NCI-H2227 (cell line): ENCODE measurements around the gene PERP.
"Not testable (repeated sequence)": the region's sequence is repeated elsewhere in the genome, so short reads cannot be mapped to it uniquely, and the experiment has no call there.

Experiments
- DNase-seq: peaks from one replicate; lab custom pipeline; 2025; ENCODE audit not compliant: unreplicated experiment; lab: John Stamatoyannopoulos, UW

Gene PERP

DNA sequence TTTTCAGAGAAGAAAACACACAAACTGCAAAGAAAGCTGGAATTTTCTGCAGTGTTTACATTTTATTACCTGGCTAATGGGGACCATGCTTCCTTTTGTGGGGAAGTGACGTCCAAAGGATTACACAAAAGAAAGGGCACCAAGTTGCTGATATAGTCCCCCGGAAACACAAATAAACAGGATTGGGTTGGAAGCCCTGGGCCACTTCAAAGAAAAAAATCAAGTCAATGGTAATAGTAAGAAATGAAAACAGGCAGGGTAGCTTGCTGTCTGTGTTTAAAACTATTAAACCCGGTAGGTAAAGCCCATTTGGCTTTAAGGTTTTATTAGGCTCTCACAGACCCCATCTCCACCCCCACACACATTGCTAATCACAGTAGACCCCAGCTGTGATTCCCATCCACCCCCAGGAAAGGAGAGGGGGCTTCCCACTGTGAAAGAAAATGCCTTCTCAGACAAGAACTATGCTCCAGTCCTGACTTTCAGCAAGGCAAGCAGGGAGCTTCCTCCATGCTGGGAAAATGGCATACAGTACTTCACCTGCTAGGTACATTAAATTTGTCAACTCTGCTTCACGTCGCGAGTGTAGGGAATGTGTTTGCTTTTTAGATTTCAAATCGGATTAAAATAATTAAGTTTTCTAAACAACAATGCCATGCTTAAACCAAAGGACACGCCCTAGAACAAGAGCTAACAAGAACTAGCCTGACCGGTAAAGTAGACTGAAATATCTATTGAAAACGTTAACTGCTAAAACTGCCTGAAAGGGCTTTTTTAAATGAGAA lies 1.1 kb downstream of the PERP start:
- no peak for DNase-seq

DNA sequence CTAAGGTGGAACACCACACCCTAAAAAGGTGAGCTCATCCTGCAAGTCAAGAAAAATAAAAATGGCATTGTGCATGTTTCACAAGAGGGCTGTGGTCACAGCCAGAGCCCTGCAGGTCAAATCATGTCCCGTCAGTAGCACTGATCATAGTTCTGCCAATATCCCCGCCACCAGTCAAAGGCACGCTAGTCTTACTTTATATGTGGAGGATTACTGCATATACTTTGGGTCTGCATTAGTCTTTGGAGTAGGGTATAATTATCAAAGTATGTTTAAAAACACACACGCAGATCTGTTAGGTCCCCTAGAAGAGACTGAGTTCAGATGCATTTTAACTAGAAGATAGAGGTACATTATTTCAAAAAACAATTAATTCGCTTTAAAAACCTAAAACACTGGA lies 1.8 kb downstream of the PERP start:
- DNase-seq = no peak

DNA sequence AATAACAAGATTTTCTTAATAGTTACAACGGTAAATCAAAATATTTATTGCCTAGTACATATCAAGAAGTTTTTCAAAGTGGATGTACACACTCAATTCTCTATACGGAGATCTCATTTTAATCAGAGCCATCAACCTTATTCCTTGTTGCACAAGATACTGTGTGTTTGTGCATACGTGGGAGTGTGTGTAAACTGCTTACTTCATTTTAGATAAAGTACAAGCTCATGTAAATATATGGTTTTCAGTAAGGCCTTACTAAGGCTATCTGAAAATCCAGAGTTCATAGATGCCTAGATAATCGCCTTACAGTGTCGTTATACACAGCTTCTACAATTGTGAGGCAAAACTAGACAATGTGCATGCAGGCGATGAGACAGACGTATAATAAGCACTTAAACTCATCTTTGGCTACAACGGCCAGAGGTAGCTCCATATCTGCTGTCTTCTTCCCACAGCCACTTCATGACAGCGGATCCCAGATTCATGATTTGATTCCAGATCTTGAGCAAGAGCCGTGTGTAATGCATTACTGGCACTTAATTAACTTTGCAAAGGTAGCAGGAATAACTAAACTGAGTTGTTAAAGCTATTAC lies 2.5 kb downstream of the PERP start:
- DNase-seq = no peak

DNA sequence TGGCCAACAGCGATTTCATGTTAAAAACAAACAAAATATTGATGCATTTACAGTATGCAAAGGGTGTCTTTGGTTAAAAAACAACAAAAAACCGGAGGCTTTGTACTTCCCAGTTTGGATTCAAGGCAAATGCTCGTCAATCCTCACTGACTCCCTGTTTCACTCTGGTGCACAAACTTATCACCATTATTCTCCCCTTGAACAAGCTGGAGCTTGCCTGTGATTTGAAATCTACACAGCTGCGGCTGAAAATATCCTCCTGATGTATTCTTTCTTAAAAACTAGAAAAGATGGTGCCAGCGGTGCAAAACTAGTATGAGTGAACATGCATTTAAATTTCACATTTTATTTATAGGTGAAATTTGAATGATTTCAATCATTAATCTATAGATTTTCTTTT lies 3.3 kb downstream of the PERP start:
- DNase-seq = no peak

DNA sequence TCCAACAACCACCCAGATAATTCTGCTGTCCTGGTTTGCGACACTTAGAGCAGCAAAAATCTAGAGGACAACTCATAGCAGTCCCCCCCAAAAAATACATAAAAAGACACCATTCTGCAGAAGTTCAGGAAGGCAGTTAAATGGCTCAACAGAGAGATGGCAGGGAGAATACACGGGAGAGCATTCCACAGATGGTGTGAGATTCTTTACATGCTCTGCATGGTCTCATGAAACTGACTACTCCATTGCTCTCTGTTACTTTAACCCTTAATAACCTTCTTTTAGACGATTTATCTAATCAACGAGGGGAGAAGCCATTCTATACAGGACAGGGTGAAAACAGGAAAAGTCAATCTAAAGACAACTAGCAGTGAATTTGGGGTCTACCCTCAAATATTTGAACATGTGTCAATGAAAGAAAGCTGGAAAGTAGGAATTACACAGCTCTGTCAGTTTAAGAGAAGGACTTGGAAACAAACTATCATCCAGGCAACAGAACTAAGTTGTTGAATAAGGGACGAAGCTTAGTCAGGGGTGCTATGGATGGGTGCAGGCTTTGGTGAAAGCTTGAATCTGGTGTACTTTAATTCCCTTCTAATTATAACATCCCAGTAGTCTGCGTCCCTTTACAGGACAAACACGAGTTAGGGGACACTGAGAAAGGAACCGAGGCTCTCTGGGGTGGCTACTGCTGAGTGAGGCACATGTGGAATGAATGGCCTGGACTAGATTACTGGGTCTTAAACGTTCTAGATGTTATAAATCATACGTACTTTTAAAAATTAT lies 5.1 kb downstream of the PERP start:
- DNase-seq = no peak

DNA sequence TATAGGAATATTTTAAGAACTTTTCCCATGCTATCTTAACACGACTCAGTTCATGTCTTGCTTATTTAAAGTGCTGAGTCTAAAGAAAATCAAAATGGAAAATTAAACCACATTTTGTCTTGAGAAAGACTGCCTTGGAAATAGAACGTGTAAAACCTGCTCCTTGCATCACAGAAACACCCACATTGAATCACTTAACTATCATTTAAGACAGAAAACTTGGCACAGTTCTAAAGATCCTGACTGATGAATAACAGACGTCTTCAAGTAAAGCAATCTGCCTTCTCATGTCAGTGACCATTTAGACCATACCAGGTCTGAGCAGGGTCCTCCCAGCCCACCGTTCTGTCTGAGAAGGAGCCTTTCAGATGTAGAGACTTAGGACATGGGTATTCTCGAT lies 7.4 kb downstream of the PERP start:
- DNase-seq = no peak

DNA sequence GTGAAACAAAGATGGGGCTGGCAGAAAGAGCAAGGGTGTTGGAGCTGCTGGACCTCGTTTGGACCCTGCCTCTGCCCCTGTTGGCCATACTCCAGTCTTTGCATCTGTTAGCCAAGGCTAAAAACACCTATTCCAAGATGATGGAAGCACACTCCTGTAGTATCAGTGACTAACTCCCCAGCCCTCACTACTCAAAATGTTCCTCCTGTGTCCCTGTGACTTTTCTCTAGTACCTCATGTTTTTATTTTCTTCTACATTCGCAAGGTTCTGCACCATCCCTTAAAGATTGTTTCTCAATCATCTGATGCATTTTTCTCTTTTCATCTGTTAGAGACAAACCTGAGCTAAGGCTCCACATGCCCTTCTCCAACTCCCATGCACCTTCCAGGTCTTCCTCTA lies 8.9 kb downstream of the PERP start:
- DNase-seq = no peak

DNA sequence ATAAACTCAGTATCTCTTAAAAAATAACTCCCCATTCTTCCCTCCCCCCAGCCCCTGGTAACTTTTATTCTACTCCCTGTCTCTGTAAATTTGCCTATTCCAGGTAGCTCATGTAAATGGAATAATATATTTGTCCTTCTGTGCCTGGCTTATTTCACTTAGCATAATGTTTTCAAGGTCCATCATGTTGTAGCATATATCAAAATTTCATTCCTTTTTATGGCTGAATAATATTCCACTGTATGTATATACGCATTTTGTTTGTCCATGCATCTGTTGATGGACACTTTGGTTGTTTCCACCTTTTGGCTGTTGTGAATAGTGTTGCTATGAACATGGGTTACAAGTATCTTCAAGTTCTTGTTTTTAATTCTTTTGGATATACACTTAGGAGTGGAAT lies 13.0 kb downstream of the PERP start:
- DNase-seq = no peak

DNA sequence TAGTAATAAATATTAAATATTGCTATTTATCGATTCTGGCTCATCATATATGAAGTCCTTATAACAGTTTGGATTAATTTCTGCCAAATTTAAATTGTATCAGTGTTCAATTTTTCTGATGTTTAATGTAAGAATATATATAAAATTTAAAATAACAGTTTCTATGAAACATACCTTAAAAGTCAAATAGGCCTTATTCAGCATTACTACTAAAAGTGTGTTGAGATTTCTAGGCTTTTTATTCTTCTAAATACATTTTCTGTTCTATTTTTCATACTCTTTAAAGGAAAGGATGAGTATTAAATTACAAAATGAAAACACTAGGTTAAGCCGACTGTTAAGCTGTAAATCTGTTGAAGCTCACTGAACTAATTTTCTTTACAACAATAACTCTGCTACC lies 13.6 kb downstream of the PERP start:
- no peak for DNase-seq

DNA sequence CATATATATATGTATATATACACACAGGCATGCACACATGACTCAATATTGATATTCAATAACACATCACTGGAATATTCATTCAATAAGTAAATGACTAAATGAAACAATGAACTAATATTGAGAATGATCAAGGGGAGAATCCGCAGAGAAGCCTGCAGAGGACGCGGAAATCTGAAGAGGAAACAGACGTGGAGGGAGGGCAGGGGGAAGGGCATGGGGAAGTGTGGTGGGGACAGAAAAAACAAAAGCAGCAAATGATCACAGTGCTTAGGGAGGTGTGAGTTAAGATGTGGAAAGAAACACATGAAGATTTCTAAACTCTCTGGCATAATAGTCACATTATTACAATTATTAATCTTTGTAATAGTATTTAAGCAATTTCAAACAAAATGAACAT lies 14.5 kb downstream of the PERP start:
- no peak for DNase-seq

DNA sequence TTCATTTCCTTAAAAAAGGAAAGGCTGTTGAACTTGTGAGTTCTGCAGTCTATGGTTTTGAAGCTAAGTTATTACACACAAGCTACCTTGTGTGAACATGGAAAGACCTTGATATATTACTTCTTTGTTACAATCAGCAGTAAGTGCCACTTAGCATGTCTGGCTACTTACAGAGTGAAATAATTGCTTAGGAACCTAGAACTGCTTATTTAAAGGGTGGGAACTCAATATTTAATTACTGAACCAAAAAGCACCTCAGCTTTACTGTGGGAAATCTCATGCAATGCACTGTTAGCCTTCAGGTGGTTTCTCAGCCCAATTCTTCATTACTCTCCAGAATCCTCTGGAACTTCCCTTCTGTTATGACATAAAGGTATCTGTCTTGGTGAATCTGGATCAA lies 17.9 kb downstream of the PERP start:
- no peak for DNase-seq

DNA sequence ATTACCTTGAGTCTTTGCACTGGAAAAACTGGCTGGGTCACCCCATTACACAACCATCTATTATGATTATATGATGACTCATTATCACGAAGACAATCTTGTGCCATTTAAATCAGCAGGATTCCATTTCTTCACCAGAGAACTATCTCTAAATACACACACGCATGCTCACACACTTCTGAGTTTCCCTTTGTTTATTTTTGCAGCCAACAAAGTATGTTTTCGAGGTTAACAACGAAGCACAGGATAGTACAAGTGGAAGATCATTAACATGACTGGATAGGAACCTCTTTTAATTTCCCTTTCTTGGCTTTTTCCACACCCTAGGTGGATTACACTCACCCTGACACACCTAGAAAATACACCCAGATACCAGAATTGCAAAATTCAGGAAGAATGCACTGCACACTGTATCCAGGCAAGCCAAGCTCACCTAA lies 18.9 kb downstream of the PERP start:
- no peak for DNase-seq

DNA sequence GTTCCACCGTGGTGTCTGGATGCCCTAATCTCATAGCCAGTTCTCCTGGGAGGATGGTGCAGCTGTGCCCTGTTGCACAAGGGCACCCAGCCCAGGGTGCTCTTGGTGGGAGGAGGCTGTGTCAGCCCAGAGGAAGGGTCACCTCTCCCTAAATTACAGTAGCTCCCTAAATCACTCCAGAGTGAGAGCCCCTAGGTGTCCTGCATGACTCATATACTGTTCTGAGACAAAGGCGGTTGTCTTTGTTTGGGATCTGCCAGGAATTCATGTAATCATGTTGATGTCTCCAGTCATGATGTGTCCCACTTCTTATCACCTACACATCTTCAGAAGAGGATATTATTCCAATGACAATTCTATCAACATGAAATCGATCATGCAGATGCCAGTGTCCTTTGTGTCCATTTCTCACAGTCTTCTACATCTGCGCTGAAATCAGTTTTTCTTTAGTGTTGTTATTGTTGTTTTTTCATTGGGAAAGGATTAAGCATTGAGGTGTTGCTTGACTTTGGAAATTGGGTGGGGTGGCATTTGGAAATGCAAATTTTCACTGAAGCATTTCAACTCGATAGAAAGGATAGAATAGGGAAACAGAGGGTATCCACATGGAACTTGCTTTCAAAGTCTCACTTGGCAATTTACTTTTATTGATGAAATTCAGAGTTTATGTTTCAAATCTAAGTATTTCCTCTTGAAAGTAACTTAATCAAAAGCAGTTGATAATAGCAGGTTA lies 19.5 kb downstream of the PERP start:
- DNase-seq = no peak

DNA sequence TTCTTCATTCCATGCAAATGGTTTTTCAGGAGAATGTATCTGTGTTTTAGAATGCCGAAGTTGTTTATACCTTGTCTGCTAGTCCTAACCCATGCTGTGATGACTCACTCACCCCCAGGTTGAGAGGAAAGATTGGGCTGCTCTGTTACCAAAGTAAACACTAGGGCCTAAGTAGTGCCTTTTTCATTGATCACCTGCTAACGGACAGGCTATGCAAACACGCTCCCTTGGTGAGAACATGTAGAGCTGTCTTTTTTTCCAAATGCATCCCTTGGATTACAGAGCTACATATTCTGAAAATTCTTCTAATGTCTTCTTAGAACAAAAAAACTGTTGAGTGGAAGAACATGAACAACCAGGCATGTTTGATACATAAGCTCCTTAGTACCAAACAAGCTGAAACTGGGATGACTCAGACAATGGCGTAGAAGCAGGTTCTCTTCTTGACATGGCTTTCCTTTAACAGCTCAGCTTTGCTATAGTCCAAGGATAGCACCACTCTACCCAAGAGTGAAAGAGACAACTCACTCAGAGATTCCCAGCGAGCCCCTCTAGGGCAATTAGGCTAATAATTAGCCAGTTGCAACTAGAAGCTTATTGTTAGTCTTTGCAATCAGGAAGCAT lies 20.5 kb downstream of the PERP start:
- no peak for DNase-seq

DNA sequence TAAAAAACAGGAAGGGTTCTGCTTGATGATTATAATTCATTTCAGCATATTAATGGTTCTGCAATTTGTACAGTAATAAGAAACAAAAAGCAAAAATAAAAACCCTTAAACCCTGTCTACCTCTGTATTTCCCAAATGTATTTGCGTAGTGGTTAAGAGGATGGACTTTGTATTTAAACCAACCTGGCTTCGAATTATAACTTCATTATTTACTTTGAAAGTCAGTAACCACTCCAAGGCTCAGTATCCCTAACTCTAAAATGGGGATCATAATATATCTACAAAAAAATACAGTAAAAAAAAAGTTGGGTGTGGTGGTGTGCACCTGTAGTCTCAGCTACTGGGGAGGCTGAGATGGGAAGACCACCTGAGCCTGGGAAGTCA lies 21.4 kb downstream of the PERP start:
- DNase-seq = no peak

DNA sequence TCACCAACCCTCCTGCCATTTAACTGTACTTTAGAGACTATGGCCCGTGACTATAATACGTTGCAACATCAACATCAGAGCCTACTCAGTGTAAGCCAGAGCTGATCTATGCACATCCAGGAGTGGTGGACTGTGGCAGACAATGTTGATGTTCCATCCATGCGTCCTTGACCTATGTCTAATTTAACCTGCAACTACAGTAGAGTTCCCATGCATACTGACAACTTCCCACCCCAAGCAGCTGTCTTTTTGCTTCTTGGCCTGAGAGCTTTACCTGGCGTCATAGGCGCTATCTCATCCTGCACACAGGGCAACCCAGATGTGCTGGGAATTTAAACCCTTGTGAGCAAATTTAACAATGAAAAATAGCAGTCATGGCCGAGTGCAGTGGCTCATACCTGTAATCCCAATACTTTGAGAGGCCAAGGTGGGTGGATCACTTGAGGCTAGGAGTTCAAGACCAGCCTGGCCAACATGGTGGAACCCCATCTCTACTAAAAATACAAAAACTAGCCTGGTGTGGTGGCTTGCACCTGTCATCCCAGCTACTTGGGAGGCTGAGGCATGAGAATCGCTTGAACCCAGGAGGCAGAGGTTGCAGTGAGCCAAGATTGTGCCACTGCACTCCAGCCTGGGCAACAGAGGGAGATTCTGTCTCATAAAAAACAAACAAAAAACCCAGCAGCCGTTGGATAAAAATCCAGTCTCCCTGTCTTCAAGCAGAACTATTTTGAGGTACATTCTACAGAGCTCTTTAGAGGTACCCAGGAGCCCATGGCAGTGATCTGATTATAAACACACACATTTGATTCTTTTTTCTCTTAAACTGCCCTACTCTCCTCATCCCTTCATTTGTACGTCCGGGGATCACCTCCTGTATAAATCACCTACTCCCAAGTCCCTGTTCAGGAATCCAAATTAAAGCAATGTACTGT lies 22.0 kb downstream of the PERP start:
- no peak for DNase-seq

DNA sequence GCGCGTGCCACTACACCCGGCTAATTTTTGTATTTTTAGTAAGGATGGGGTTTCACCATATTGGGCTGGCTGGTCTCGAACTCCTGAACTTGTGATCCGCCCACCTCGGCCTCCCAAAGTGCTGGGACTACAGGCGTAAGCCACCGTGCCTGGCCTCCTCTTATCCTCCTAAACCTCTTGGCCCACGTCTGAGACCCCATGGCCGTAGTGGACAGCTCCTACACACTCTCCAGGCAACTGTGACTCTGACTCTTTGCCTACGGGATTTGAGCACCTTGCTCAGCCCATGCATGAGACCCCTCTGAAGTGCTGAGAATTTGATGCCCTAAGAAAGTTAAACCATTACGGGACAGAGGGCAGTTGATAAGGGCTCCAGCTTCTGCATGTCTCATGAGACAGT lies 25.0 kb downstream of the PERP start:
- no peak for DNase-seq

DNA sequence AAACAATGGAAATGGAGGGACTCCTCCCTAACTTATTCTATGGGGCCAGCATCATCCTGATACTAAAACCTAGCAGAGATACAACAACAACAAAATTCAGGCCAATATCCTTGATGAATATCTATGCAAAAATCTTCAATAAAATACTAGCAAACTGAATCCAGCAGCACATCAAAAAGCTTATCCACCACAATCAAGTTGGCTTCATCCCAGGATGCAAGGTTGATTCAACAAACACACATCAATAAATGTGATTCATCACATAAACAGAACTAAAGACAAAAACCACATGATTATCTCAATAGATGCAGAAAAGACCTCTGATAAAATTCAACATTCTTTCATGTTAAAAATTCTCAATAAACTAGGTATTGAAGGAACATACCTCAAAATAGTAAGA lies 27.7 kb downstream of the PERP start:
- DNase-seq = not testable (repeated sequence)

DNA sequence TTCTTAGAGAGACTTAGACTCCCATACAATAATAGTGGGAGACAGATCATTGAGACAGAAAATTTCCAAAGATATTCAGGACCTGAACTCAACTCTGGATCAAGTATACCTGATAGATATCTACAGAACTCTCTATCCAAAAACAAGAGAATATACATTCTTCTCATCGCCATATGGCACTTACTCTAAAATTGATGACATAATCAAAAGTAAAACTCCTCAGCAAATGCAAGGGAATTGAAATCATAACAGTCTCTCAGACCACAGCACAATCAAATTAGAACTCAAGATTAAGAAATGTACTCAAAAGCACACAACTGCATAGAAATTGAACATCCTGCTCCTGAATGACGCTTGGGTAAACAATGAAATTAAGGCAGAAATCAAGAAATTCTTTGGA lies 28.7 kb downstream of the PERP start:
- no peak for DNase-seq

DNA sequence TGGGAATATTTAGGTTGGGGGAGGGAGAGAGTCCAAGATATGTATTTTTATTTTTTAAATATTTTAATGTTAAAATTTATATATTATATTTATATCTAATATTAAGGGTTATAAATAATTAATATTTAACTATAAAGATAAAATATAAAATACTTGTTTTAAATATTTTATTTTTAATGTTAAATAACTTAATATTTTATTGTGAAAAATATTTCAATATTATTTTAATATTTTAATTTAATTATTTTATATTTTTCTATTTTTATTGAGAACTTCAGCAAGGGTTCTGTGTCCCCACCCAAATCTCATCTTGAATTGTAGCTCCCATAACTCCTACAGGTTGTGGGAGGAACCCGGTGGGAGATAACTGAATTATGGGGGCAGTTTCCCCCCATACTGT lies 34.0 kb downstream of the PERP start:
- DNase-seq = no peak
